ENCODE data around the gene TSPEAR. TPM values are rescaled to one million over a fixed set of nuclear protein-coding genes. Genes with fewer than 3 reads are reported as not detected.

TSPEAR gene
- total RNA-seq, 4 donors from 2014 or later, result 0.18 to 0.69 (median 0.51) TPM; not detected in 1

DNA sequence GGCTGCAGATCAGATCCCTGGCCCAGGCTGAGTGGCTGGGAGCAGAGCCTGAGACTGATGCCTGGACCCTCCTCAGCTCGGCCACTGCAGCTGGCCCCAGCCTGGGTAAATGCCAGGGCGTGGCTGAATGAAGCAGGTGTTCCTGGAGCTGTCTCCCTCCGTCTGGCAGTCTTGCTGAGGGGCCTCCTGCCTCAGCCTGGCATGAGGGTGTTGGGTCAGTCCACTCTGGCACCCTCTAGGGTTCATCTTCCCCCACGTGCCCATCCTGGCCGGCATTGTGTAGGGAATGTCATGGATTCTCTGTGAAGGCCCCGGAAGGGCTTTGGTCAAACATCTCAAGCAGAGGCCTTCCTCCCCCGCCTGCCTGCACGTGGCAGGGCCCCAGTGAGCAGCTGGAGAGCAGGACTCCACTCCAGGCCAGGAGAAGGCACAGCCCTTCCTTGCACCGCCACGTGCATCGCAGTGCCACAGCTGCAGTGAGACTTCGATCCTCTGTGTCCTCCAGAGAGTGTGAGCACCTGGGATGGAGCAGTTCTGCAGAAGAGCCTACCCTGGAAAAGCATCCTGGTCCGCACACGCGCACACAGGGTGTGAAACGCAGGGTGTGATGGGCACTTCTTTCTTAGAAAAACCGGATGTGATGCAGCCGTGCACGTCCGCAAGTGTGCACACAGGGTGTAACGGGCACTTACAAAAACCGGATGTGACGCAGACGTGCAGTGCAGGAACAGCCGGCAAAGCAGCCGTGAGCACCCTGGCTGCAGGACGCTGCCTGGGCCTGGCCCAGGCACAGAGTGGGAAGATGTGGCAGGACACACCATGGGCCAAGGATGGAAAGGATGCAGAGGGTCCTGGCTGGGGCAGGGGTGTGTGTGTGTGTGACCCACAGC, 142.5 kb downstream of the TSPEAR start:
- DNase-seq, result no peak
- TF ChIP-seq, protein P1, sequence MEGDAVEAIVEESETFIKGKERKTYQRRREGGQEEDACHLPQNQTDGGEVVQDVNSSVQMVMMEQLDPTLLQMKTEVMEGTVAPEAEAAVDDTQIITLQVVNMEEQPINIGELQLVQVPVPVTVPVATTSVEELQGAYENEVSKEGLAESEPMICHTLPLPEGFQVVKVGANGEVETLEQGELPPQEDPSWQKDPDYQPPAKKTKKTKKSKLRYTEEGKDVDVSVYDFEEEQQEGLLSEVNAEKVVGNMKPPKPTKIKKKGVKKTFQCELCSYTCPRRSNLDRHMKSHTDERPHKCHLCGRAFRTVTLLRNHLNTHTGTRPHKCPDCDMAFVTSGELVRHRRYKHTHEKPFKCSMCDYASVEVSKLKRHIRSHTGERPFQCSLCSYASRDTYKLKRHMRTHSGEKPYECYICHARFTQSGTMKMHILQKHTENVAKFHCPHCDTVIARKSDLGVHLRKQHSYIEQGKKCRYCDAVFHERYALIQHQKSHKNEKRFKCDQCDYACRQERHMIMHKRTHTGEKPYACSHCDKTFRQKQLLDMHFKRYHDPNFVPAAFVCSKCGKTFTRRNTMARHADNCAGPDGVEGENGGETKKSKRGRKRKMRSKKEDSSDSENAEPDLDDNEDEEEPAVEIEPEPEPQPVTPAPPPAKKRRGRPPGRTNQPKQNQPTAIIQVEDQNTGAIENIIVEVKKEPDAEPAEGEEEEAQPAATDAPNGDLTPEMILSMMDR (IDR thresholded peaks at IDR 0.05), result no peak
- no peak for TF ChIP-seq POLR2A (IDR thresholded peaks at IDR 0.05)
- no peaks in the 10 kb centered on the region for H3K4me1 ChIP-seq
- no peak overlapping the region for H3K4me3 ChIP-seq
- intact Hi-C loops (cut with DNase I; ENCODE audit: low total_unique reads), result no loop called here
- H3K9me3 ChIP-seq, result no peaks in the 10 kb centered on the region
- H3K36me3 ChIP-seq, result no peaks in the 10 kb centered on the region
- H3K27me3 ChIP-seq, result no peaks in the 10 kb centered on the region
- H3K27ac ChIP-seq, result no peak overlapping the region

DNA sequence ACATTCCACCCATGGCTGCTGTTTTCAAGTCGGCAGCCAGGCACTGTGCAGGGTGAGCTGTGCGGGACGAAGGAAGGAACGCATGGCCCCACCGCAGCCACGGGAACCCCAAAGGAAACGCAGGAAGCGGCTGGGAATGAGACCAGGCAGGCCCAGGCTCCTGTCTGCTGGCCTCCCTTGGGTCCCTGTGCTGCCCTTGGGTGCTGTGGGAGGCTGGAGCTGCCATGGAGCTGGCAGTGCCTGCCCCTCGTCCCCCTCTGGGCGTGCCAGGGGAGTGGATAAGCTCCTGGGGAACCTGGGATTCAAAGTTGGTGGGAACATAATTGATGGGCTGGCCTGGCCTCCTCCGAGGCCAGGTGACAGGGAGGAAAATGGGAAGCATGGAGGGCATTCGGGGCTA, 143.1 kb downstream of the TSPEAR start:
- Histone ChIP-seq H3K4me3 (no peak overlapping the region), H3K27ac (no peak overlapping the region), H3K4me1 (no peaks in the 10 kb centered on the region), H3K36me3 (no peaks in the 10 kb centered on the region), H3K9me3 (no peaks in the 10 kb centered on the region), H3K27me3 (no peaks in the 10 kb centered on the region)
- TF ChIP-seq POLR2A (IDR thresholded peaks at IDR 0.05), result no peak
- TF ChIP-seq, protein P1 (IDR thresholded peaks at IDR 0.05), result no peak
- DNase-seq, result no peak
- intact Hi-C loops (cut with DNase I; ENCODE audit: low total_unique reads), result no loop called here

DNA sequence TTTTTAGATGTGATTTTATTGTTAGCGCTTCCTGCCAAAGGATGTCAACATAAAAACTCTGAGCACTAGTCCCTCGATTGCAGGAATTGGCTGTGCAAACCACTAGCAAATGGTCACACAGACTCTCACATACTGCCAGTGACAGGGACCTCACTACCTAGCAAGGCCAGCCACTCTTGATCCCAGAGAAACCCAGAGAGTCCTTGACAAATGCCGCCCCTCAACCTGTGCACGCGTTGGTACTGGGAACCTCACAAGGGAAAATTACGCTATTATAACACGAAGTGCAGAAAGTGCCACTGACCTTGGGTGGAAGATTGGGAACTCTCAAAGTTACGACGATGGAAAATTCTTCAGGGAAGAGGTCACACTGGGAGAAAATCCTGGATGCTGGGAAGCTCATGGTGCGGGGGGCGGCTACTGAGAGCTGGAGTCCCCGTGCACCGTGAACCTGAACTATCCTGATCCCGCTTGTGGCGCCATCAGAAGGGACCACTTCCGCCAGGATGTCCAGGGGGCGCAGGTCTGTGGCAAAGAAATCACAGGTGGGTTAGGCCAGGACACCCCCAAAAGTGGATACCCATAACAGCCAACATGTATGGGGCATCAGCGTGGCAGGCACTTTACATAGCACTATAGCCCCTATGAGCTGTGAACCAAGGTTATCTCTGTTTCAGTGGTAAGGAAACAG, 143.7 kb downstream of the TSPEAR start:
- DNase-seq, result no peak
- intact Hi-C loops (cut with DNase I; ENCODE audit: low total_unique reads), result no loop called here
- H3K27me3 ChIP-seq, result no peaks in the 10 kb centered on the region
- TF ChIP-seq, protein P1 (IDR thresholded peaks at IDR 0.05), result no peak
- TF ChIP-seq POLR2A (IDR thresholded peaks at IDR 0.05), result no peak
- H3K9me3 ChIP-seq, result peaks cover 0 to under 1% of the 10 kb centered on the region in 2 donors
- H3K4me1 ChIP-seq, result no peaks in the 10 kb centered on the region
- no peak overlapping the region for H3K27ac ChIP-seq
- H3K4me3 ChIP-seq, result no peak overlapping the region
- H3K36me3 ChIP-seq, result no peaks in the 10 kb centered on the region

DNA sequence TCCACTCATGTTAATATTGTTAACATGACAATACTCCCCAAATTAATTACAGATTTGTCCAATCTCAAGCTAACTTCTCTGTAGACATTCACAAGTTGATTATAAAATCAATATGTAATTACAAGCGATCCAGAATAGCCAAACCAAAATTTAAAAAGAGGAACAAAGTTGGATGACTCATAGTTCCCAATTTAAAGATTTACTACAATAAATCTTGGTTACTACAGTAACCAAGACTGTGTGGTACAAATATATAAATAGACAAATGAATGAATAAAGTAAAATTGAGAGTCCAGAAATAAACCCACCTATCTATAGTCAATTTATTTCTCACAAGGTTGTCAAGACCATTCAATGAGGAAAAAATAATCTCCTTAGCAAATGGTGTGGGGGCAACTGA, 145.0 kb downstream of the TSPEAR start:
- intact Hi-C loops (cut with DNase I; ENCODE audit: low total_unique reads), result no loop called here
- H3K4me3 ChIP-seq, result no peak overlapping the region
- no peaks in the 10 kb centered on the region for H3K4me1 ChIP-seq
- no peaks in the 10 kb centered on the region for H3K27me3 ChIP-seq
- H3K27ac ChIP-seq, result no peak overlapping the region
- no peaks in the 10 kb centered on the region for H3K36me3 ChIP-seq
- DNase-seq, result no peak
- H3K9me3 ChIP-seq, result peaks cover 0 to 3% of the 10 kb centered on the region in 2 donors
- no peak for TF ChIP-seq POLR2A (IDR thresholded peaks at IDR 0.05)
- TF ChIP-seq, protein P1 (IDR thresholded peaks at IDR 0.05), result no peak
